ENCODE results near the gene HBS1L. TPM values are rescaled to one million over a fixed set of nuclear protein-coding genes. Genes with fewer than 3 reads are reported as not detected.

Gene HBS1L
- total RNA-seq, 2 donors from 2014 or later: 21.3 to 29.0 TPM

DNA sequence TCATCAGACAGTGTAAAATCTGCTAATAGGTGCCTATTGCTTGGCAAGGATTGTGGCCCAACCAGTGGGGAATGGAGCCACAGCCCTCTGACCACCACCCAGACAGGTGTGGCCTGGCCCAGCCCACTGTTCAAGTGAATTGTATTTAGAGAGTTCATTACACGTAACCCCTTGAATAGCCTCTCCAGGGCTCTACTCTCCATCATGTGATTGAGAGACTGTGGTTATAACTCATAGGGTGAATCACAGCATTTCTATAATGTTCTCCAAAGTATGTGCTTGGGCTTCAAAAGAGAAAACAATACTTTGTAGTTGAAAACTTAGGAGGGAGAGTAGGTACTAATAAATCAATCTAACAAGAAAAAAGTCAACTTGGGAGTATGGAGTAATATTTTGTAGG lies 143.1 kb downstream of the HBS1L start:
- TF ChIP-seq POLR2A (IDR thresholded peaks at IDR 0.05): no peak
- TF ChIP-seq, protein P1, sequence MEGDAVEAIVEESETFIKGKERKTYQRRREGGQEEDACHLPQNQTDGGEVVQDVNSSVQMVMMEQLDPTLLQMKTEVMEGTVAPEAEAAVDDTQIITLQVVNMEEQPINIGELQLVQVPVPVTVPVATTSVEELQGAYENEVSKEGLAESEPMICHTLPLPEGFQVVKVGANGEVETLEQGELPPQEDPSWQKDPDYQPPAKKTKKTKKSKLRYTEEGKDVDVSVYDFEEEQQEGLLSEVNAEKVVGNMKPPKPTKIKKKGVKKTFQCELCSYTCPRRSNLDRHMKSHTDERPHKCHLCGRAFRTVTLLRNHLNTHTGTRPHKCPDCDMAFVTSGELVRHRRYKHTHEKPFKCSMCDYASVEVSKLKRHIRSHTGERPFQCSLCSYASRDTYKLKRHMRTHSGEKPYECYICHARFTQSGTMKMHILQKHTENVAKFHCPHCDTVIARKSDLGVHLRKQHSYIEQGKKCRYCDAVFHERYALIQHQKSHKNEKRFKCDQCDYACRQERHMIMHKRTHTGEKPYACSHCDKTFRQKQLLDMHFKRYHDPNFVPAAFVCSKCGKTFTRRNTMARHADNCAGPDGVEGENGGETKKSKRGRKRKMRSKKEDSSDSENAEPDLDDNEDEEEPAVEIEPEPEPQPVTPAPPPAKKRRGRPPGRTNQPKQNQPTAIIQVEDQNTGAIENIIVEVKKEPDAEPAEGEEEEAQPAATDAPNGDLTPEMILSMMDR (IDR thresholded peaks at IDR 0.05): no peak
- ATAC-seq (no peak), DNase-seq (no peak)
- 82 to 96% methylated on average over 1 of the region's 1 CpG for WGBS, 2 donors
- Histone ChIP-seq H3K4me3 (no peak overlapping the region), H3K36me3 (replicated peaks in 1 of 2; ENCODE audit: insufficient read depth in 1 of 2, low read depth in 2 of 2) (no peaks in the 10 kb centered on the region), H3K27ac (no peak overlapping the region), H3K27me3 (no peaks in the 10 kb centered on the region), H3K4me1 (no peaks in the 10 kb centered on the region), H3K9me3 (no peaks in the 10 kb centered on the region)
- intact Hi-C loops (cut with DNase I): no loop called here

DNA sequence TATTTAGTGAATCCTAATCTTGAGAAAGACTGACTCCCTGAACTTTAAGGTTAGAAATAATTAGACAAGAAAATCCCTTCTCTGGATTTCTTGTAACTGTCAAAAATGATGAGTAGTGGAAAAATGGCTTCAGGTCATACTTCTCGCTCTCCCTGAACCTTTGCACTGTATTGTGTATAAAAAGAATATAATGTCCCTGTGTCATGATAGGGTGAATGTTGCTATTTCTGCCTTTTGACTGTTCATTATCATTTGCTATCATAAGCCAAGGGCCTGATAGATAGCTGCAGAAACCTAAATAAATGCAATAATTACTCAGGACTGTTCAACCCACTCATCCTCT lies 144.1 kb downstream of the HBS1L start:
- DNase-seq (no peak), ATAC-seq (no peak)
- Histone ChIP-seq H3K36me3 (replicated peaks in 1 of 2; ENCODE audit: insufficient read depth in 1 of 2, low read depth in 2 of 2) (no peaks in the 10 kb centered on the region), H3K27me3 (no peaks in the 10 kb centered on the region), H3K9me3 (no peaks in the 10 kb centered on the region), H3K4me1 (no peaks in the 10 kb centered on the region), H3K27ac (no peak overlapping the region), H3K4me3 (no peak overlapping the region)
- intact Hi-C loops (cut with DNase I): no loop called here
- WGBS, 2 donors: 81 to 91% methylated on average over 1 of the region's 1 CpG
- TF ChIP-seq, protein P1 (IDR thresholded peaks at IDR 0.05): no peak
- no peak for TF ChIP-seq POLR2A (IDR thresholded peaks at IDR 0.05)

Small RNA genes within 50 kb of the gene (microRNA-seq; reads per million reads assigned to microRNA genes)
- gene MIR3662 (ENCODE audit: borderline number of aligned reads in 2 of 2, borderline replicate concordance in 2 of 2): 0 reads per million in 2 donors

Other genes with a start within 250 kb of the HBS1L start
- gene ALDH8A1, start 104.7 kb downstream of the HBS1L start, total RNA-seq: under 1 TPM; 0.26 to 0.66 TPM
- gene MYB, start 126.5 kb upstream of the HBS1L start, total RNA-seq: not detected

Measured in body of pancreas (tissue), 4 donors.